ENCODE results near the gene CA5A.
"Not testable (repeated sequence)": the region's sequence is repeated elsewhere in the genome, so short reads cannot be mapped to it uniquely, and the experiment has no call there.

Gene CA5A

GRCh38 chr16:87891764-87892163, 44.6 kb downstream of the CA5A start:
- DNase-seq, result no peak

GRCh38 chr16:87889762-87890161, 46.6 kb downstream of the CA5A start:
- DNase-seq, result not testable (repeated sequence)

- not testable (repeated sequence) for DNase-seq
Observed at GRCh38 chr16:87888346-87888745, 48.0 kb downstream of the CA5A start.

GRCh38 chr16:87887931-87888330, 48.4 kb downstream of the CA5A start:
- not testable (repeated sequence) for DNase-seq

- DNase-seq, result not testable (repeated sequence)
Observed at GRCh38 chr16:87885371-87885967, 50.9 kb downstream of the CA5A start.

- DNase-seq, result no peak
Observed at GRCh38 chr16:87882436-87883019, 53.8 kb downstream of the CA5A start.

- DNase-seq, result no peak
Observed at GRCh38 chr16:87881324-87882200, 54.8 kb downstream of the CA5A start.

GRCh38 chr16:87880117-87880696, 56.1 kb downstream of the CA5A start:
- DNase-seq, result no peak

GRCh38 chr16:87879411-87880013, 56.8 kb downstream of the CA5A start:
- DNase-seq, result not testable (repeated sequence)

- no peak for DNase-seq
Observed at GRCh38 chr16:87878704-87879103, 57.6 kb downstream of the CA5A start.

- DNase-seq, result no peak
Observed at GRCh38 chr16:87877942-87878507, 58.3 kb downstream of the CA5A start.

GRCh38 chr16:87874639-87875427, 61.5 kb downstream of the CA5A start:
- DNase-seq, result no peak

- DNase-seq, result not testable (repeated sequence)
Observed at GRCh38 chr16:87870418-87871291, 65.7 kb downstream of the CA5A start.

GRCh38 chr16:87869879-87870417, 66.4 kb downstream of the CA5A start:
- DNase-seq, result not testable (repeated sequence)

GRCh38 chr16:87869061-87869878, 67.1 kb downstream of the CA5A start, which contains the start of gene SLC7A5:
Gene SLC7A5, minus strand, starts transcription at chr16:87869507. Its CDS starts 85 bp downstream, at chr16:87869422.
- peak; percentile 21 for DNase-seq

- DNase-seq, result not testable (repeated sequence)
Observed at GRCh38 chr16:87868254-87869029, 67.9 kb downstream of the CA5A start.

GRCh38 chr16:87865902-87866555, 70.3 kb downstream of the CA5A start:
- DNase-seq, result not testable (repeated sequence)

Data from NCI-H1105 (cell line).